ENCODE data around the gene KRT75. TPM values are rescaled to one million over a fixed set of nuclear protein-coding genes. Genes with fewer than 3 reads are reported as not detected.

The KRT75 gene
- polyA plus RNA-seq, 1 donor (not counting 4 experiments of a cell fraction or from before 2014, with no cell fraction given) = 59.4 TPM

DNA sequence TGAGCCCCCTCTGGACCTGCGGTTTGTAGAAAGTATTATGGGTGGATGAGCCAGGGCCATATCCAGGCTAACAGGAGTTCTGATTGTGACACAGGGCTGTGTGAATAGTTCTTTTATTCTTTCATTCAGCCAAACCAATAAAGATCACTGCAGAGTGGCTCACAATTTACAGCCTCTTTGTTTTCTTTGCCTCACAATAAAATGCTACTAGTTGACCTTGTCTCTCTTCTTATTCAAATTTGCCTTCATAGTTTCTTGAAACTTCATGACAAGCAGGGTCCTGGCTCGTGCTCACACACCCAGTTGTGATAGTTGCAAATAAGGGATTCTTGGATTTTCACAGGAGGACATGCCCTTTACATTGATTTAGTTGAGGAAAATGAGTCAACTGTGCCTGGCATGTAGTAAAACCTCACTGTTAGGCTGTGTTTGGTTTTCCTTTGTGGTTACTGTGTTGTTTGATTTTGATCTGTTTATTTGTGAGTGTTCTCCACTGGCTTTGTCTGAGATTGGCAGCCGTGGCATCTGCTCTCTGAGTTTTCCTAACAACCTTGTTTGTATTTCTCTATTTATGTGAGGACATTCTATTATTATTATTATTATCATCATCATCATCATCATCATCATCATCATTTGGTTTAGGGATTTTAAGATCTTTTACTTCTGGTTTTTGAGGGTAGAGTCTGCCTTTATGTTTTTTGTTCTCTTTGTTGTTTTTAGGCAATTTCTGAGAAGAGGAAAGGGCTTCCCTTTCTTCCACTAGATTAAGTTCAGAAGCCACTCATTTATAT, 20.4 kb upstream of the KRT75 start:
- Histone ChIP-seq H3K4me1 (ENCODE audit: control insufficient read depth, extremely low read depth, insufficient read depth, low read length) (peaks cover 38% of the 10 kb centered on the region), H3K9ac (ENCODE audit: control insufficient read depth, extremely low read depth, insufficient read depth, low read length) (no peak overlapping the region), H3K36me3 (ENCODE audit: control insufficient read depth in 2 of 2, extremely low read depth in 1 of 2, insufficient read depth in 2 of 2, low read length in 2 of 2) (no peaks in the 10 kb centered on the region), H3K9me1 (ENCODE audit: control insufficient read depth, extremely low read depth, insufficient read depth, low read length) (no peaks in the 10 kb centered on the region), H3K4me2 (ENCODE audit: control insufficient read depth, extremely low read depth, insufficient read depth, low read depth, low read length) (no peak overlapping the region), H3K27me3 (ENCODE audit: control insufficient read depth, extremely low read depth, insufficient read depth, low read length) (no peaks in the 10 kb centered on the region), H3K27ac (ENCODE audit: control insufficient read depth, insufficient read depth, low read length) (peak overlapping the region; percentile 4), H3K79me2 (ENCODE audit: control insufficient read depth, insufficient read depth, low read length) (no peaks in the 10 kb centered on the region), H3K9me3 (ENCODE audit: control insufficient read depth, low read depth, low read length) (no peaks in the 10 kb centered on the region), H3K4me3 (ENCODE audit: control insufficient read depth in 2 of 3, extremely low read depth in 1 of 3, insufficient read depth in 2 of 3, low read depth in 1 of 3, low read length in 3 of 3) (no peak overlapping the region), H4K20me1 (ENCODE audit: control insufficient read depth, extremely low read depth, insufficient read depth, low read length) (no peaks in the 10 kb centered on the region), H2AFZ (ENCODE audit: control insufficient read depth, low read length) (no peak overlapping the region)
- DNase-seq (ENCODE audit: low read depth, low spot score) = no peak
- TF ChIP-seq, protein P1, sequence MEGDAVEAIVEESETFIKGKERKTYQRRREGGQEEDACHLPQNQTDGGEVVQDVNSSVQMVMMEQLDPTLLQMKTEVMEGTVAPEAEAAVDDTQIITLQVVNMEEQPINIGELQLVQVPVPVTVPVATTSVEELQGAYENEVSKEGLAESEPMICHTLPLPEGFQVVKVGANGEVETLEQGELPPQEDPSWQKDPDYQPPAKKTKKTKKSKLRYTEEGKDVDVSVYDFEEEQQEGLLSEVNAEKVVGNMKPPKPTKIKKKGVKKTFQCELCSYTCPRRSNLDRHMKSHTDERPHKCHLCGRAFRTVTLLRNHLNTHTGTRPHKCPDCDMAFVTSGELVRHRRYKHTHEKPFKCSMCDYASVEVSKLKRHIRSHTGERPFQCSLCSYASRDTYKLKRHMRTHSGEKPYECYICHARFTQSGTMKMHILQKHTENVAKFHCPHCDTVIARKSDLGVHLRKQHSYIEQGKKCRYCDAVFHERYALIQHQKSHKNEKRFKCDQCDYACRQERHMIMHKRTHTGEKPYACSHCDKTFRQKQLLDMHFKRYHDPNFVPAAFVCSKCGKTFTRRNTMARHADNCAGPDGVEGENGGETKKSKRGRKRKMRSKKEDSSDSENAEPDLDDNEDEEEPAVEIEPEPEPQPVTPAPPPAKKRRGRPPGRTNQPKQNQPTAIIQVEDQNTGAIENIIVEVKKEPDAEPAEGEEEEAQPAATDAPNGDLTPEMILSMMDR (optimal IDR thresholded peaks at IDR 0.05 in 1 of 3, IDR thresholded peaks at IDR 0.05 in 1 of 3, conservative IDR thresholded peaks at IDR 0.05 in 1 of 3; ENCODE audit: extremely low read depth in 1 of 3, insufficient read depth in 2 of 3, low read length in 3 of 3) = no peak
- TF ChIP-seq EZH2 (IDR thresholded peaks at IDR 0.05; ENCODE audit: low read length) = no peak
- dilution Hi-C loops (cut with MboI; ENCODE audit: extremely low pct_ligation_motif_present, low sequenced_read_pairs) = no loop called here
- FAIRE-seq = peak; percentile 41

DNA sequence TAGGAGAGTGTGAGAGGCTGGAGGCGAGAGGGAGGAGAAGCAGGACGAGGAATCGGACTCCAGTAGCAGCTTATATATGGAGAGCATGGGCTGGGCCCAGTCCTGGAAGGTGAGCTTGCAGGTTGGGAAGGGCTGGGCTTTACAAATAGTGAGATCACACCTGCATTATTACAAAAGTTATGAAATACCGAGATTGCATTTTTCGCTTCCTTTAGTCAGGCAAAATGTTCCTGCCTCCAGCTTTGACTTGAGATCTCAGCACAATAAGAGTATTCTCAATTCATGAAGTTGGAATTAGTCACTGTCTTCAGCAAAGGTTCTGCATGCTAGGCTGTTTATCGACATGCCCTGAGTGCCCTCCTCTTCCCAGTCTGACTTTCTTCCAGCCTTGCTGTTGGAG, 17.9 kb upstream of the KRT75 start, which contains the start of gene KRT6B:
Gene KRT6B (minus strand): TSS at position 46 of the 400 bp plus-strand sequence. CDS start 68 bp downstream, outside the sequence.
- FAIRE-seq = peak; percentile 95
- H3K4me3 ChIP-seq (ENCODE audit: control insufficient read depth in 2 of 3, extremely low read depth in 1 of 3, insufficient read depth in 2 of 3, low read depth in 1 of 3, low read length in 3 of 3) = peak within 1 kb of the TSS in 1 of 3 experiments; percentile 30

More for the DNA sequence above, 17.9 kb upstream of the KRT75 start, which contains the start of gene KRT6B:
- no peaks in the 10 kb centered on the region for H3K79me2 ChIP-seq (ENCODE audit: control insufficient read depth, insufficient read depth, low read length)
- peaks cover 4 to 10% of the 10 kb centered on the region in 2 experiments for H3K36me3 ChIP-seq (ENCODE audit: control insufficient read depth in 2 of 2, extremely low read depth in 1 of 2, insufficient read depth in 2 of 2, low read length in 2 of 2)
- peak within 1 kb of the TSS; percentile 62 for H3K4me2 ChIP-seq (ENCODE audit: control insufficient read depth, extremely low read depth, insufficient read depth, low read depth, low read length)
- TF ChIP-seq, protein P1 (optimal IDR thresholded peaks at IDR 0.05 in 1 of 3, IDR thresholded peaks at IDR 0.05 in 1 of 3, conservative IDR thresholded peaks at IDR 0.05 in 1 of 3; ENCODE audit: extremely low read depth in 1 of 3, insufficient read depth in 2 of 3, low read length in 3 of 3) = no peak
- no peak for TF ChIP-seq EZH2 (IDR thresholded peaks at IDR 0.05; ENCODE audit: low read length)
- H4K20me1 ChIP-seq (ENCODE audit: control insufficient read depth, extremely low read depth, insufficient read depth, low read length) = no peaks in the 10 kb centered on the region
- no peaks in the 10 kb centered on the region for H3K9me1 ChIP-seq (ENCODE audit: control insufficient read depth, extremely low read depth, insufficient read depth, low read length)
- dilution Hi-C loops (cut with MboI; ENCODE audit: extremely low pct_ligation_motif_present, low sequenced_read_pairs) = no loop called here
- H3K27me3 ChIP-seq (ENCODE audit: control insufficient read depth, extremely low read depth, insufficient read depth, low read length) = no peaks in the 10 kb centered on the region
- H3K9me3 ChIP-seq (ENCODE audit: control insufficient read depth, low read depth, low read length) = no peaks in the 10 kb centered on the region
- peaks cover 38% of the 10 kb centered on the region for H3K4me1 ChIP-seq (ENCODE audit: control insufficient read depth, extremely low read depth, insufficient read depth, low read length)
- no peak for DNase-seq (ENCODE audit: low read depth, low spot score)
- no peak within 1 kb of the TSS for H2AFZ ChIP-seq (ENCODE audit: control insufficient read depth, low read length)
- peak within 1 kb of the TSS; percentile 43 for H3K9ac ChIP-seq (ENCODE audit: control insufficient read depth, extremely low read depth, insufficient read depth, low read length)
- peak within 1 kb of the TSS; percentile 71 for H3K27ac ChIP-seq (ENCODE audit: control insufficient read depth, insufficient read depth, low read length)
